ENCODE results near the gene CDH11.

DNA sequence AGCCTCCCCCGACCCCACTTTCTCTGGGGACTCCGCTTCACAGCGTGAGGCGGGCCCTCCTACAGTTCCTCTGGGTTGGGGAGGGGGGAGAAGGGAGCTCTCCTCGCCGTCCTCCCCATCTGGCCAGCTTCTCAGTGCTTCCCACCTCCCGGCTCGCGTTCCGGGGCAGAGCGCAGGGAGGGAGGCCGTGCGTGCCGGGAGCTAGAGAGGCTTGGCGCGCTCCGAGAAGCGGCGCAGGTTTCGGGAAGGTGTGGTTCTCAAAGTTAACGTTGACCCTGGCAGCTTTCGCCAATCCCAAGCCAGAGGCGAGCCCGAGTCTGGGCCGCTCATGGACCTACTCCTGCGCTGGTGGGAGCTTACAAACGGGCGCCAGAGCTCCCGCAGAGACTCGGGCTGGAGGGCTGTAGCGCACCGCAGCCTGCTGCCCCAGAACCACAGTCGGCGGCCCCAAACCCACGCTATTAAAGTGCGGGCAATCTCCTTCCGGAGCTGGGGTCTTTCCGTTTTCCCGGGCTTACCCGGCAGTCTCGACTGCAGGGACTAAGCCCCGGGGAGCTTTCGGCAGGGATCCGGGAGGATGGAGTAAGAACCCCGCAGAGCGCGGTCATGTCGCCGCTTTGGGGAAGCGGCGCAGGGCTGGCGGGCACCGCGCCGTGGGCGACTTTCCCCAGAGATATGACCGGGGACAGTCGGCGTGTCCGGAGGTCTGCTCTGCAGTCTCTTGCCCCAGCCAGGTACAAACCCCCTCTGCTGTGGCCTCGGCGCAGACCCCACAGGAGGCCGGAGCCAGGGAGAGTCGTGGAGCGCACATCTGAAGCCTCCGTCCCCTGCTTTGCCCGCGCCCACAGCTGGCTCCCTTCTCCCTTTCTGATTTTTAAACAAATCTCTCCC, 787 bp downstream of the CDH11 start:
- TF ChIP-seq, protein P1, sequence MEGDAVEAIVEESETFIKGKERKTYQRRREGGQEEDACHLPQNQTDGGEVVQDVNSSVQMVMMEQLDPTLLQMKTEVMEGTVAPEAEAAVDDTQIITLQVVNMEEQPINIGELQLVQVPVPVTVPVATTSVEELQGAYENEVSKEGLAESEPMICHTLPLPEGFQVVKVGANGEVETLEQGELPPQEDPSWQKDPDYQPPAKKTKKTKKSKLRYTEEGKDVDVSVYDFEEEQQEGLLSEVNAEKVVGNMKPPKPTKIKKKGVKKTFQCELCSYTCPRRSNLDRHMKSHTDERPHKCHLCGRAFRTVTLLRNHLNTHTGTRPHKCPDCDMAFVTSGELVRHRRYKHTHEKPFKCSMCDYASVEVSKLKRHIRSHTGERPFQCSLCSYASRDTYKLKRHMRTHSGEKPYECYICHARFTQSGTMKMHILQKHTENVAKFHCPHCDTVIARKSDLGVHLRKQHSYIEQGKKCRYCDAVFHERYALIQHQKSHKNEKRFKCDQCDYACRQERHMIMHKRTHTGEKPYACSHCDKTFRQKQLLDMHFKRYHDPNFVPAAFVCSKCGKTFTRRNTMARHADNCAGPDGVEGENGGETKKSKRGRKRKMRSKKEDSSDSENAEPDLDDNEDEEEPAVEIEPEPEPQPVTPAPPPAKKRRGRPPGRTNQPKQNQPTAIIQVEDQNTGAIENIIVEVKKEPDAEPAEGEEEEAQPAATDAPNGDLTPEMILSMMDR (IDR thresholded peaks at IDR 0.05; ENCODE audit: low read length): no peak
- TF ChIP-seq EZH2 (optimal IDR thresholded peaks at IDR 0.05; ENCODE audit: low read depth, low read length): no peak
